ENCODE measurements around the gene RXYLT1. TPM values are rescaled to one million over a fixed set of nuclear protein-coding genes. Genes with fewer than 3 reads are reported as not detected.

The RXYLT1 gene
- total RNA-seq, 2 donors from 2014 or later = 9.7 to 11.0 TPM

- Histone ChIP-seq H3K4me3 (ENCODE audit: low read length) (no peak overlapping the region), H3K36me3 (ENCODE audit: control insufficient read depth, insufficient read depth, low read length) (no peaks in the 10 kb centered on the region), H3K9ac (ENCODE audit: extremely low read depth, low read length, poor library complexity, severe bottlenecking) (no peak overlapping the region), H3K9me3 (ENCODE audit: control insufficient read depth, low read length) (no peaks in the 10 kb centered on the region), H3K27me3 (ENCODE audit: control insufficient read depth, insufficient read depth, low read length, poor library complexity, severe bottlenecking) (no peaks in the 10 kb centered on the region), H3K27ac (ENCODE audit: low read depth, low read length) (no peak overlapping the region), H3K4me1 (ENCODE audit: control insufficient read depth, insufficient read depth, low read length) (peaks cover under 1% of the 10 kb centered on the region)
- TF ChIP-seq CTCF (conservative IDR thresholded peaks at IDR 0.05) = no peak
- no peak overlapping the region for H3K4me3 Mint-ChIP-seq
- no peaks in the 10 kb centered on the region for H3K27me3 Mint-ChIP-seq (ENCODE audit: insufficient read depth)
- H3K4me1 Mint-ChIP-seq = peaks cover under 1% of the 10 kb centered on the region
- no peaks in the 10 kb centered on the region for H3K36me3 Mint-ChIP-seq (ENCODE audit: low read depth)
- WGBS, 2 experiments (ENCODE audit: insufficient coverage in 1 of 2, insufficient read length in 1 of 2) = 81 to 98% methylated on average over 3 of the region's 3 CpGs
- DNase-seq = no peak
- H3K9me3 Mint-ChIP-seq = no peaks in the 10 kb centered on the region
- H3K27ac Mint-ChIP-seq = no peak overlapping the region
Measured at GRCh38 chr12:63855299-63855698, 75.6 kb downstream of the RXYLT1 start.

GRCh38 chr12:63857771-63858670 lies 78.3 kb downstream of the RXYLT1 start:
- no peaks in the 10 kb centered on the region for H3K9me3 ChIP-seq (ENCODE audit: control insufficient read depth, low read length)
- H3K27ac ChIP-seq (ENCODE audit: low read depth, low read length) = no peak overlapping the region
- H3K9me3 Mint-ChIP-seq = no peaks in the 10 kb centered on the region
- no peaks in the 10 kb centered on the region for H3K4me1 ChIP-seq (ENCODE audit: control insufficient read depth, insufficient read depth, low read length)
- no peak overlapping the region for H3K4me3 Mint-ChIP-seq
- 74 to 86% methylated on average over 3 to 6 of the region's 6 CpGs for WGBS, 2 experiments (ENCODE audit: insufficient coverage in 1 of 2, insufficient read length in 1 of 2)
- no peak overlapping the region for H3K9ac ChIP-seq (ENCODE audit: extremely low read depth, low read length, poor library complexity, severe bottlenecking)
- peaks cover 12% of the 10 kb centered on the region for H3K4me1 Mint-ChIP-seq
- DNase-seq = no peak
- H3K36me3 Mint-ChIP-seq (ENCODE audit: low read depth) = no peaks in the 10 kb centered on the region
- H3K27ac Mint-ChIP-seq = no peak overlapping the region
- H3K36me3 ChIP-seq (ENCODE audit: control insufficient read depth, insufficient read depth, low read length) = no peaks in the 10 kb centered on the region
- H3K27me3 Mint-ChIP-seq (ENCODE audit: insufficient read depth) = no peaks in the 10 kb centered on the region
- H3K4me3 ChIP-seq (ENCODE audit: low read length) = no peak overlapping the region
- no peak for TF ChIP-seq CTCF (conservative IDR thresholded peaks at IDR 0.05)
- H3K27me3 ChIP-seq (ENCODE audit: control insufficient read depth, insufficient read depth, low read length, poor library complexity, severe bottlenecking) = no peaks in the 10 kb centered on the region

Other genes with a start within 250 kb of the RXYLT1 start
- gene DPY19L2, start 111.4 kb upstream of the RXYLT1 start, total RNA-seq = 10 to 100 TPM in 1 of 2 donors, 1 to 10 TPM in 1; 8.6 to 11.0 TPM
- 10 to 100 TPM; 10.6 to 13.4 TPM for gene SRGAP1, start 64.8 kb downstream of the RXYLT1 start, total RNA-seq